ENCODE data around the gene GALC. TPM values are rescaled to one million over a fixed set of nuclear protein-coding genes. Genes with fewer than 3 reads are reported as not detected.
"Not testable (repeated sequence)": the region's sequence is repeated elsewhere in the genome, so short reads cannot be mapped to it uniquely, and the experiment has no call there.

The GALC gene
- total RNA-seq, 1 experiment from 2014 or later = 1.0 TPM

DNA sequence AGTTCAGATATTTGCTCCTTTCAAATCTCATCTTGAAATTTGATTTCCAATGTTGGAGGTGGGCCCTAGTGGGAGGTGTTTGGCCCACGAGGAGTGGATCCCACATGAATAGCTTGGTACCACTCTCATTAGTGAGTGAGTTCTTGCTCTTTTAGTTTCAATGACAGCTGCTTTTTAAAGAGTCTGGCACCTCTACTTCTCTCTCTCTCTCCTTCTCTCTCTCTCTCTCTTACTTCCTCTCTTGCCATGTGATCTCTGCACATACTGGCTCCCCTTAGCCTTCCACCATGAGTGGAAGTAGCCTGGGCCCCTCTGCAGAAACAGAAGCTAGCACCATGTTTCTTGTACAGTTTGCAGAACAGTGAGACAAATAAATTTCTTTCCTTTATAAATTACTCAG, 37.1 kb upstream of the GALC start:
- ChIA-PET POLR2A (no interaction called here), CTCF (interaction anchor here (1.0 to 1.3 kb wide), 2 partner anchors 16 to 138 kb away, joined by 3 to 5 read pairs; no protein-coding TSS in a partner anchor)
- Mint-ChIP-seq H3K36me3 (ENCODE audit: insufficient read depth, unreplicated experiment) (no peaks in the 10 kb centered on the region), H3K4me3 (ENCODE audit: unreplicated experiment) (no peak overlapping the region), H3K27me3 (ENCODE audit: insufficient read depth, unreplicated experiment) (peaks cover 26% of the 10 kb centered on the region), H3K9me3 (ENCODE audit: unreplicated experiment) (no peaks in the 10 kb centered on the region), H3K4me1 (ENCODE audit: insufficient read depth, unreplicated experiment) (no peaks in the 10 kb centered on the region), H3K27ac (ENCODE audit: low read depth, unreplicated experiment) (no peak overlapping the region)
- intact Hi-C loops (cut with micrococcal nuclease) = no loop called here
- no peak for DNase-seq (ENCODE audit: unreplicated experiment)
- TF ChIP-seq, protein P1, sequence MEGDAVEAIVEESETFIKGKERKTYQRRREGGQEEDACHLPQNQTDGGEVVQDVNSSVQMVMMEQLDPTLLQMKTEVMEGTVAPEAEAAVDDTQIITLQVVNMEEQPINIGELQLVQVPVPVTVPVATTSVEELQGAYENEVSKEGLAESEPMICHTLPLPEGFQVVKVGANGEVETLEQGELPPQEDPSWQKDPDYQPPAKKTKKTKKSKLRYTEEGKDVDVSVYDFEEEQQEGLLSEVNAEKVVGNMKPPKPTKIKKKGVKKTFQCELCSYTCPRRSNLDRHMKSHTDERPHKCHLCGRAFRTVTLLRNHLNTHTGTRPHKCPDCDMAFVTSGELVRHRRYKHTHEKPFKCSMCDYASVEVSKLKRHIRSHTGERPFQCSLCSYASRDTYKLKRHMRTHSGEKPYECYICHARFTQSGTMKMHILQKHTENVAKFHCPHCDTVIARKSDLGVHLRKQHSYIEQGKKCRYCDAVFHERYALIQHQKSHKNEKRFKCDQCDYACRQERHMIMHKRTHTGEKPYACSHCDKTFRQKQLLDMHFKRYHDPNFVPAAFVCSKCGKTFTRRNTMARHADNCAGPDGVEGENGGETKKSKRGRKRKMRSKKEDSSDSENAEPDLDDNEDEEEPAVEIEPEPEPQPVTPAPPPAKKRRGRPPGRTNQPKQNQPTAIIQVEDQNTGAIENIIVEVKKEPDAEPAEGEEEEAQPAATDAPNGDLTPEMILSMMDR (IDR thresholded peaks at IDR 0.05; ENCODE audit: unreplicated experiment) = no peak
- no TSS peak for BruUV-seq (replicated peaks)

- Mint-ChIP-seq H3K27me3 (ENCODE audit: insufficient read depth, unreplicated experiment) (peaks cover 31% of the 10 kb centered on the region), H3K9me3 (ENCODE audit: unreplicated experiment) (no peaks in the 10 kb centered on the region), H3K36me3 (ENCODE audit: insufficient read depth, unreplicated experiment) (no peaks in the 10 kb centered on the region), H3K4me3 (ENCODE audit: unreplicated experiment) (no peak overlapping the region), H3K4me1 (ENCODE audit: insufficient read depth, unreplicated experiment) (no peaks in the 10 kb centered on the region), H3K27ac (ENCODE audit: low read depth, unreplicated experiment) (no peak overlapping the region)
- CTCF ChIA-PET = no interaction called here
- intact Hi-C loops (cut with micrococcal nuclease) = no loop called here
- no peak for DNase-seq (ENCODE audit: unreplicated experiment)
- POLR2A ChIA-PET = no interaction called here
- TF ChIP-seq, protein P1 (IDR thresholded peaks at IDR 0.05; ENCODE audit: unreplicated experiment) = no peak
- BruUV-seq (replicated peaks) = no TSS peak
Observed at GRCh38 chr14:88029500-88029899, 36.5 kb upstream of the GALC start.

DNA sequence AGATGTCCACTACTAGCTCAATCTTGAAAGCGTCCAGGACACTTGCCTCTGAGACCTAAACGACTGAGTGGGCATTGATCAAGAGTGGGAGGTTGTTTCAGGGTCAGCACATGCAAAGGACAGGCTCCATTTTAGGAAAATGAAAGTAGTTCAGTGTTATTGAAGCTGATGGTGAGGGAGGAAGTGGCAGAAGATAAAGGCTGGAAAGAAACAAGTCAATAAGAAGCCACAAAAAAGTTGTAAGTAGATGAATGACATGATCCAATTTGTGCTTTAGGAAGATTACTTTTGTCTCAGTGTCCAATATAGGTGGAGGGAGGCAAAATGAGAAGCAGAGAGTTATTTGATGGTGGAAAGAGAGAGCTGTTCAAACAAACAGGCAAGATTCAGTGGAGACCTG, 33.9 kb upstream of the GALC start:
- Mint-ChIP-seq H3K9me3 (ENCODE audit: unreplicated experiment) (no peaks in the 10 kb centered on the region), H3K27ac (ENCODE audit: low read depth, unreplicated experiment) (no peak overlapping the region), H3K4me3 (ENCODE audit: unreplicated experiment) (no peak overlapping the region), H3K36me3 (ENCODE audit: insufficient read depth, unreplicated experiment) (no peaks in the 10 kb centered on the region), H3K4me1 (ENCODE audit: insufficient read depth, unreplicated experiment) (no peaks in the 10 kb centered on the region), H3K27me3 (ENCODE audit: insufficient read depth, unreplicated experiment) (peaks cover 31% of the 10 kb centered on the region)
- intact Hi-C loops (cut with micrococcal nuclease) = no loop called here
- BruUV-seq (replicated peaks) = no TSS peak
- DNase-seq (ENCODE audit: unreplicated experiment) = no peak
- TF ChIP-seq, protein P1 (IDR thresholded peaks at IDR 0.05; ENCODE audit: unreplicated experiment) = no peak
- POLR2A ChIA-PET = no interaction called here
- CTCF ChIA-PET = interaction anchor here (2.2 kb wide), 1 partner anchor 13 kb away, joined by 11 read pairs; no protein-coding TSS in a partner anchor

- CTCF ChIA-PET = interaction anchor here (2.2 kb wide), 1 partner anchor 11 kb away, joined by 11 read pairs; no protein-coding TSS in a partner anchor
- BruUV-seq (replicated peaks) = no TSS peak
- Mint-ChIP-seq H3K36me3 (ENCODE audit: insufficient read depth, unreplicated experiment) (no peaks in the 10 kb centered on the region), H3K4me3 (ENCODE audit: unreplicated experiment) (no peak overlapping the region), H3K9me3 (ENCODE audit: unreplicated experiment) (no peaks in the 10 kb centered on the region), H3K27me3 (ENCODE audit: insufficient read depth, unreplicated experiment) (peaks cover 31% of the 10 kb centered on the region), H3K27ac (ENCODE audit: low read depth, unreplicated experiment) (no peak overlapping the region), H3K4me1 (ENCODE audit: insufficient read depth, unreplicated experiment) (no peaks in the 10 kb centered on the region)
- TF ChIP-seq, protein P1 (IDR thresholded peaks at IDR 0.05; ENCODE audit: unreplicated experiment) = no peak
- intact Hi-C loops (cut with micrococcal nuclease) = no loop called here
- DNase-seq (ENCODE audit: unreplicated experiment) = no peak
- POLR2A ChIA-PET = interaction anchor here (0.7 kb wide), 1 partner anchor 1533 kb away, joined by 3 read pairs; no protein-coding TSS in a partner anchor
Observed at GRCh38 chr14:88025313-88025712, 32.3 kb upstream of the GALC start.

- POLR2A ChIA-PET; intact Hi-C loops (cut with micrococcal nuclease); H3K27ac Mint-ChIP-seq (ENCODE audit: low read depth, unreplicated experiment); H3K4me3 Mint-ChIP-seq (ENCODE audit: unreplicated experiment); H3K36me3 Mint-ChIP-seq (ENCODE audit: insufficient read depth, unreplicated experiment); H3K9me3 Mint-ChIP-seq (ENCODE audit: unreplicated experiment); H3K4me1 Mint-ChIP-seq (ENCODE audit: insufficient read depth, unreplicated experiment); BruUV-seq (replicated peaks); DNase-seq (ENCODE audit: unreplicated experiment); CTCF ChIA-PET: not testable (repeated sequence)
- peaks cover 31% of the 10 kb centered on the region for H3K27me3 Mint-ChIP-seq (ENCODE audit: insufficient read depth, unreplicated experiment)
Observed at GRCh38 chr14:88024252-88025086, 31.5 kb upstream of the GALC start.
